Upper lobe of left lung (tissue), 6 donors: ENCODE results near the gene EREG. TPM values are rescaled to one million over a fixed set of nuclear protein-coding genes. Genes with fewer than 3 reads are reported as not detected.

ENCODE experiments used
- ATAC-seq, 2 donors: fragments of 200-7000 bp; cut with Tn5 transposase; one replicate each; pipeline ENCODE4 v1.9.1; 2022; ENCODE audit warnings: mild to moderate bottlenecking in 2 of 2, moderate library complexity in 2 of 2; ENCODE audit not compliant: low FRiP score in 2 of 2
- DNase-seq, 2 donors: peaks; one replicate each; pipeline ENCODE4 v3.0.0-alpha.2; 2019 to 2020
- H3K27ac ChIP-seq, 4 donors: fragments of 200-600 bp; sonication (generic); one replicate each; pipeline ENCODE4 v1.5.1; 2016 to 2019
- H3K27me3 ChIP-seq, 4 donors: fragments of 200-600 bp; sonication (generic); one replicate each; pipeline ENCODE4 v1.5.1; 2017 to 2019
- H3K36me3 ChIP-seq, 4 donors: fragments of 200-600 bp; sonication (generic); one replicate each; pipeline ENCODE4 v1.5.1; 2016 to 2019
- H3K4me1 ChIP-seq, 4 donors: fragments of 200-600 bp; sonication (generic); one replicate each; pipeline ENCODE4 v1.5.1; 2018 to 2019
- H3K4me3 ChIP-seq, 4 donors: fragments of 200-600 bp; sonication (generic); one replicate each; pipeline ENCODE4 v1.5.1; 2017 to 2019; ENCODE audit warnings: mild to moderate bottlenecking in 2 of 4, moderate library complexity in 1 of 4
- H3K9me3 ChIP-seq, 4 donors: fragments of 200-600 bp; sonication (generic); one replicate each; pipeline ENCODE4 v1.5.1; 2018 to 2019
- EP300 ChIP-seq, 4 donors: sonication (generic); formaldehyde crosslinking; IDR thresholded peaks; one replicate each; pipeline ENCODE4 v1.5.1; 2017; ENCODE audit warnings: antibody characterized with exemption in 4 of 4, control low read depth in 2 of 4
- POLR2A ChIP-seq, 4 donors: fragments of 450-650 bp; IDR thresholded peaks; one replicate each; pipeline ENCODE4 v1.5.1; 2016 to 2017; ENCODE audit warnings: antibody characterized with exemption in 4 of 4, mild to moderate bottlenecking in 2 of 4
- POLR2AphosphoS5 ChIP-seq, 2 donors: sonication (generic); formaldehyde crosslinking; IDR thresholded peaks; one replicate each; pipeline ENCODE4 v1.5.1; 2017; ENCODE audit warnings: antibody characterized with exemption in 2 of 2
- WGBS, 2 donors: methylation state at CpG; one replicate each; pipeline ENCODE4 v1.1.5; 2017 to 2018; 5-methylcytosine and 5-hydroxymethylcytosine counted together
- total RNA-seq, 6 donors: library from RNA; depleted of rRNA in 4 of 6; stranded (reverse); fragments of >200 nt in 4 of 6; gene quantifications; one replicate each; pipeline versions ENCODE4 v1.1.0 to v1.2.1, GENCODE V29; 2016 to 2021
- TF ChIP-seq, protein P1 (sequence below), 6 experiments: fragments of 450-650 bp in 4 of 6; fragments of 200-600 bp in 2 of 6; sonication (generic) in 2 of 6; IDR thresholded peaks; one replicate each; pipeline ENCODE4 v1.5.1; 2016 to 2019; ENCODE audit warnings: antibody characterized with exemption in 6 of 6
- donor health status: DM: no; HTN: no; CAD: no; lungs with moderate emphysema.
- donor health status: DM: no; HTN: yes; CAD: no; lungs with severe emphysema.

Gene EREG
- total RNA-seq, 6 donors from 2014 or later: 0.94 to 3.7 (median 1.1) TPM

GRCh38 chr4:74319470-74319869 is 45.5 kb upstream of the EREG start:
- no peaks in the 10 kb centered on the region for H3K4me1 ChIP-seq
- no peak overlapping the region for H3K27ac ChIP-seq
- TF ChIP-seq, protein P1, sequence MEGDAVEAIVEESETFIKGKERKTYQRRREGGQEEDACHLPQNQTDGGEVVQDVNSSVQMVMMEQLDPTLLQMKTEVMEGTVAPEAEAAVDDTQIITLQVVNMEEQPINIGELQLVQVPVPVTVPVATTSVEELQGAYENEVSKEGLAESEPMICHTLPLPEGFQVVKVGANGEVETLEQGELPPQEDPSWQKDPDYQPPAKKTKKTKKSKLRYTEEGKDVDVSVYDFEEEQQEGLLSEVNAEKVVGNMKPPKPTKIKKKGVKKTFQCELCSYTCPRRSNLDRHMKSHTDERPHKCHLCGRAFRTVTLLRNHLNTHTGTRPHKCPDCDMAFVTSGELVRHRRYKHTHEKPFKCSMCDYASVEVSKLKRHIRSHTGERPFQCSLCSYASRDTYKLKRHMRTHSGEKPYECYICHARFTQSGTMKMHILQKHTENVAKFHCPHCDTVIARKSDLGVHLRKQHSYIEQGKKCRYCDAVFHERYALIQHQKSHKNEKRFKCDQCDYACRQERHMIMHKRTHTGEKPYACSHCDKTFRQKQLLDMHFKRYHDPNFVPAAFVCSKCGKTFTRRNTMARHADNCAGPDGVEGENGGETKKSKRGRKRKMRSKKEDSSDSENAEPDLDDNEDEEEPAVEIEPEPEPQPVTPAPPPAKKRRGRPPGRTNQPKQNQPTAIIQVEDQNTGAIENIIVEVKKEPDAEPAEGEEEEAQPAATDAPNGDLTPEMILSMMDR (IDR thresholded peaks at IDR 0.05): no peak
- TF ChIP-seq EP300 (IDR thresholded peaks at IDR 0.05) (no peak), POLR2AphosphoS5 (IDR thresholded peaks at IDR 0.05) (no peak), POLR2A (IDR thresholded peaks at IDR 0.05) (no peak)
- H3K4me3 ChIP-seq: no peak overlapping the region
- H3K27me3 ChIP-seq: no peaks in the 10 kb centered on the region
- WGBS, 2 donors: 77 to 100% methylated on average over 6 of the region's 6 CpGs
- DNase-seq: no peak
- no peaks in the 10 kb centered on the region for H3K9me3 ChIP-seq
- H3K36me3 ChIP-seq: no peaks in the 10 kb centered on the region
- no peak for ATAC-seq

- ATAC-seq (peak; percentile 73 to 94), DNase-seq (peak in 1 of 2 donors; percentile 72)
- 40 to 41% methylated on average over 4 of the region's 4 CpGs for WGBS, 2 donors
- Histone ChIP-seq H3K9me3 (no peaks in the 10 kb centered on the region), H3K4me3 (no peak overlapping the region), H3K27ac (no peak overlapping the region), H3K36me3 (no peaks in the 10 kb centered on the region), H3K4me1 (no peaks in the 10 kb centered on the region), H3K27me3 (no peaks in the 10 kb centered on the region)
- TF ChIP-seq POLR2AphosphoS5 (IDR thresholded peaks at IDR 0.05): no peak
- TF ChIP-seq EP300 (IDR thresholded peaks at IDR 0.05): no peak
- TF ChIP-seq, protein P1 (IDR thresholded peaks at IDR 0.05): peak in 3 of 6 experiments; percentile 39 to 62 (median 55)
- TF ChIP-seq POLR2A (IDR thresholded peaks at IDR 0.05): no peak
Observed at GRCh38 chr4:74320559-74321118, 44.3 kb upstream of the EREG start.

- no peak for DNase-seq
- 70 to 73% methylated on average over 3 of the region's 3 CpGs for WGBS, 2 donors
- H3K36me3 ChIP-seq: no peaks in the 10 kb centered on the region
- no peaks in the 10 kb centered on the region for H3K27me3 ChIP-seq
- no peak for ATAC-seq
- H3K9me3 ChIP-seq: no peaks in the 10 kb centered on the region
- H3K27ac ChIP-seq: no peak overlapping the region
- H3K4me1 ChIP-seq: no peaks in the 10 kb centered on the region
- TF ChIP-seq, protein P1 (IDR thresholded peaks at IDR 0.05): no peak
- no peak for TF ChIP-seq POLR2AphosphoS5 (IDR thresholded peaks at IDR 0.05)
- no peak for TF ChIP-seq POLR2A (IDR thresholded peaks at IDR 0.05)
- no peak for TF ChIP-seq EP300 (IDR thresholded peaks at IDR 0.05)
- no peak overlapping the region for H3K4me3 ChIP-seq
Observed at GRCh38 chr4:74322301-74322700, 42.6 kb upstream of the EREG start.

DNA sequence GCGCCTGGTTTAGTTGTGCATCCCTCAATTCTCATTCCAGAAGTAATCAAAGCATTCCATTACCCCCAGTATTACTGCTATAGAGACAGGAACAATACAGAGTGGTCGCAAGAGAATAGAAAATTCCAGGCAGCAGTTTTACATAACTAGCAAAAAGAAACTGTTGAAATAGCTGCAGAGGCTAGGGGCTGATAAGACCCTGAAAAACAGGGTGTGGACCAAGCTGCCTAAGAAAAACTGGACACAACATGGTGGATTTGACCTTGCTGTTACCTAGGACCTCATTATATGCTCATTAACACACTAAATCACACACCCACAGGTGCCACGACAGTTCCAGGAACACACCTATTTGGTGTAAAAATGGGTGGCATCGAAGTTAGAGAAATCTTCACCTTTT is 41.3 kb upstream of the EREG start:
- no peaks in the 10 kb centered on the region for H3K27me3 ChIP-seq
- no peak overlapping the region for H3K4me3 ChIP-seq
- ATAC-seq: no peak

More for the DNA sequence above, 41.3 kb upstream of the EREG start:
- H3K36me3 ChIP-seq: no peaks in the 10 kb centered on the region
- no peak for TF ChIP-seq POLR2A (IDR thresholded peaks at IDR 0.05)
- no peak for TF ChIP-seq POLR2AphosphoS5 (IDR thresholded peaks at IDR 0.05)
- TF ChIP-seq, protein P1 (IDR thresholded peaks at IDR 0.05): no peak
- no peak for TF ChIP-seq EP300 (IDR thresholded peaks at IDR 0.05)
- no peak for DNase-seq
- WGBS, 2 donors: 85 to 86% methylated on average over 4 of the region's 4 CpGs
- no peak overlapping the region for H3K27ac ChIP-seq
- no peaks in the 10 kb centered on the region for H3K4me1 ChIP-seq
- H3K9me3 ChIP-seq: no peaks in the 10 kb centered on the region
